ENCODE results near the gene GYS2.

- no peak for TF ChIP-seq POLR2A (IDR thresholded peaks at IDR 0.05)
- no peak for TF ChIP-seq CTCF (IDR thresholded peaks at IDR 0.05)
Observed at GRCh38 chr12:21509768-21510167, 94.9 kb downstream of the GYS2 start.

Measured in lower leg skin (tissue), 3 donors.